ENCODE measurements around the gene PXDC1.

Gene PXDC1

GRCh38 chr6:3737831-3738210 lies 13.7 kb downstream of the PXDC1 start:
- H3K4me3 ChIP-seq (ENCODE audit: low read depth, low read length), result no peak overlapping the region
- H3K4me1 ChIP-seq (ENCODE audit: control insufficient read depth, insufficient read depth, low read length), result peaks cover 11% of the 10 kb centered on the region
- peaks cover 8% of the 10 kb centered on the region; the same call in 1 of the 2 replicates for H3K9me3 ChIP-seq (ENCODE audit: control insufficient read depth, insufficient read depth, low read depth, low read length)
- H3K9ac ChIP-seq (ENCODE audit: low read length), result no peak overlapping the region
- H3K36me3 ChIP-seq (ENCODE audit: control insufficient read depth, insufficient read depth, low read length), result peaks cover 16% of the 10 kb centered on the region; the same call in 1 of the 2 replicates
- H3K27me3 ChIP-seq (ENCODE audit: control insufficient read depth, insufficient read depth, low read length), result peaks cover 6% of the 10 kb centered on the region; the same call in 1 of the 2 replicates
- H3K27ac ChIP-seq (ENCODE audit: low read depth, low read length), result no peak overlapping the region

GRCh38 chr6:3737149-3737830 lies 14.2 kb downstream of the PXDC1 start:
- Histone ChIP-seq H3K27ac (ENCODE audit: low read depth, low read length) (no peak overlapping the region), H3K27me3 (ENCODE audit: control insufficient read depth, insufficient read depth, low read length) (peaks cover 6% of the 10 kb centered on the region; the same call in 1 of the 2 replicates), H3K36me3 (ENCODE audit: control insufficient read depth, insufficient read depth, low read length) (peaks cover 16% of the 10 kb centered on the region; the same call in 1 of the 2 replicates)

DNA sequence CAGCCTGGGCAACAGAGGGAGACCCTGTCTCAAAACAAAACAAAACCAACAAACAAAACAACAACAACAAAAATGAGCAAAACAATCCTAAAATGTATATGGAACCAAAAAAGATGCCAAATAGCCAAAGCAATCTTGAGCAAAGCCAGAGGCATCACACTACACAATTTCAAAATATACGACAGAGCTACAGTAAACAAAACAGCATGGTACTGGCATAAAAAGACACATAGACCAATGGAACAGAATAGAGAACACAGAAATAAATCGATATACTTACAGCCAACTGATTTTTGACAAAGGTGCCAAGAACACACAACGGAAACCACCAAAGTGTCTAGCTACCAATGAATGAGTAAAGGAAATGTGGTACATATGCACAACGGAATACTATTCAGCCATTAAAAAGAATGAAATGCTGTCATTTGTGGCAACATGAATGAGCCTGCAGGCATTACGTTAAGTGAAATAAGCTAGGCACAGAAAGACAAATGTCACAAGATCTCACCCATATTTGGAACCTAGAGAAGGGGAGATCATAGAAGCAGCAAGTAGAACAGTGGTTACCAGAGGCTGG lies 16.4 kb downstream of the PXDC1 start:
- no peaks in the 10 kb centered on the region for H3K4me1 ChIP-seq (ENCODE audit: control insufficient read depth, insufficient read depth, low read length)
- H3K9ac ChIP-seq (ENCODE audit: low read length), result no peak overlapping the region
- no peaks in the 10 kb centered on the region for H3K27me3 ChIP-seq (ENCODE audit: control insufficient read depth, insufficient read depth, low read length)
- H3K36me3 ChIP-seq (ENCODE audit: control insufficient read depth, insufficient read depth, low read length), result peaks cover 16% of the 10 kb centered on the region; the same call in 1 of the 2 replicates
- H3K9me3 ChIP-seq (ENCODE audit: control insufficient read depth, insufficient read depth, low read depth, low read length), result peaks cover 8% of the 10 kb centered on the region; the same call in 1 of the 2 replicates
- H3K27ac ChIP-seq (ENCODE audit: low read depth, low read length), result no peak overlapping the region
- H3K4me3 ChIP-seq (ENCODE audit: low read depth, low read length), result no peak overlapping the region

More at GRCh38 chr6:3737149-3737830, 14.2 kb downstream of the PXDC1 start:
- H3K9me3 ChIP-seq (ENCODE audit: control insufficient read depth, insufficient read depth, low read depth, low read length), result peaks cover 8% of the 10 kb centered on the region; the same call in 1 of the 2 replicates
- H3K9ac ChIP-seq (ENCODE audit: low read length), result no peak overlapping the region
- H3K4me1 ChIP-seq (ENCODE audit: control insufficient read depth, insufficient read depth, low read length), result 0 out of 2 replicates have a peak, but pooled peaks cover 7% of the 10 kb centered on the region
- H3K4me3 ChIP-seq (ENCODE audit: low read depth, low read length), result no peak overlapping the region

- peaks cover 8% of the 10 kb centered on the region; the same call in 1 of the 2 replicates for H3K9me3 ChIP-seq (ENCODE audit: control insufficient read depth, insufficient read depth, low read depth, low read length)
- H3K27me3 ChIP-seq (ENCODE audit: control insufficient read depth, insufficient read depth, low read length), result no peaks in the 10 kb centered on the region
- no peak overlapping the region for H3K4me3 ChIP-seq (ENCODE audit: low read depth, low read length)
- H3K9ac ChIP-seq (ENCODE audit: low read length), result no peak overlapping the region
- peaks cover 16% of the 10 kb centered on the region; the same call in 1 of the 2 replicates for H3K36me3 ChIP-seq (ENCODE audit: control insufficient read depth, insufficient read depth, low read length)
- H3K27ac ChIP-seq (ENCODE audit: low read depth, low read length), result no peak overlapping the region
- H3K4me1 ChIP-seq (ENCODE audit: control insufficient read depth, insufficient read depth, low read length), result no peaks in the 10 kb centered on the region
Observed at GRCh38 chr6:3734023-3734422, 17.5 kb downstream of the PXDC1 start.

DNA sequence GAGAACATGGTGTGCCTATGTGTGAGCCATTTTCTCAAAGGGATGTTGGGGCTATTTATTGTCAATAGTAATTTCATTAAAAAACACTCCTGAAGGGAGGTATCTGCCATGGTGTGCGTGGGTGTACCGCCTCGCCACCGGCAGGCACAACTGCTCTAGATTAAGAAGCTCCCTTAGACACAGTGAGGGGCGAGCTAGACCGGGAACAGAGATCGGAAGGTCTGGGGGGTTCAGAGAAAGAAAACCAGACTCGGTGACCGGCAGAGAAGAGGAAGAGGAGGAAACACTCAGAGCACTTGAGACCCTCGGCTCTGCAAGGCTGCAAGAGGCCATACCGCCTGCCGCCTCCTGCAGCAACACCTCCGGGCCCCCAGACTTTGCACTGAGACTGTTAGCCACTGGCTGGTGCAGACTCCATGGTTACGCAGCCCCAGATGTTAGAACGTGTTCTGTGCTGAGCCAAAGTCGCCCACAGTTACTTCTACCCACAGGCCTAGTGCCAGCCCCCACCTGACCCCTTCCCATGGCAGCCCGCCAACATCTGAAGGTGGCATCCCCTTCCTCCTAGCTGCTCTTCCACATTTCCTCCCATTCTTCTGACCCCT lies 18.1 kb downstream of the PXDC1 start:
- H3K4me3 ChIP-seq (ENCODE audit: low read depth, low read length), result no peak overlapping the region
- H3K36me3 ChIP-seq (ENCODE audit: control insufficient read depth, insufficient read depth, low read length), result peaks cover 16% of the 10 kb centered on the region; the same call in 1 of the 2 replicates
- H3K4me1 ChIP-seq (ENCODE audit: control insufficient read depth, insufficient read depth, low read length), result no peaks in the 10 kb centered on the region
- no peak overlapping the region for H3K27ac ChIP-seq (ENCODE audit: low read depth, low read length)
- H3K9me3 ChIP-seq (ENCODE audit: control insufficient read depth, insufficient read depth, low read depth, low read length), result peaks cover 8% of the 10 kb centered on the region; the same call in 1 of the 2 replicates
- no peaks in the 10 kb centered on the region for H3K27me3 ChIP-seq (ENCODE audit: control insufficient read depth, insufficient read depth, low read length)
- no peak overlapping the region for H3K9ac ChIP-seq (ENCODE audit: low read length)

DNA sequence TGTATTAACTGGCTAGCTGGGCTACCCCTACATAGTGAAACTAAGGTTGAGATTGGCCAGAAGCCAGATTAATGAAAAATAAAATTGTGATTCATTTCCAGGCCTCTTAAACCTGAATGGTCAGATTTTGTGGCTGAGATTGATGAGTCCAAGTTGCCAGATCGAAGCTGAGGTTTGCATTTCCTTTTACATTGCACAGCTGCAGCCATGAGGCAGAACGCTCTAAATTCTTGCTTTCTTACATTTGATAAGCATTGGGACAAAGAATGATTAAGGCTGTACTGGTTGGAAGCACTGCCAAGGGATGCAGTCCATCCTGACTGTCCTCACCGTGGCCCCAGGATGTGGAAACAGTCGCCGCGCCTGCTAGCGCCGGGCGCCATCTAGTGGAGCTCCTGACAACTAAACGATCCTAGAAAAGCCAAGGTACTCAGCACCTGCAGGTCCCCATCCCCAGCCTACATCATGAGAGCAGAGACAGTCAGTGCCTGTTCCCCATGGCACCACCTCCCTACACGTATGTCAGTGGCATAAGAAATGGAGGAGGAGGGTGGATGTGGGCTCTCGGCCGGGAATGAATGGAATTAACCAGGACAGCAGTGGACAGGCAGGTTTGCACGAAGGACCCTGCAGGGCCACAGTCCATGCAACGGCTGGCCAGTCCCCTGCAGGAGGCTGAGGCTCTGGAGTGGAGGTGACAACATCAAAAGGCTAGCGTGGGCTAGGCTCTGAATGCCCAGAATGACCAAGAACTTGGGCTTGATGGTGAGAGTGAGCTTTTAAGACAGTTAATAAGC lies 19.0 kb downstream of the PXDC1 start:
- H3K4me1 ChIP-seq (ENCODE audit: control insufficient read depth, insufficient read depth, low read length), result no peaks in the 10 kb centered on the region
- H3K27ac ChIP-seq (ENCODE audit: low read depth, low read length), result no peak overlapping the region
- no peak overlapping the region for H3K4me3 ChIP-seq (ENCODE audit: low read depth, low read length)
- H3K9ac ChIP-seq (ENCODE audit: low read length), result no peak overlapping the region
- peaks cover 8% of the 10 kb centered on the region; the same call in 1 of the 2 replicates for H3K9me3 ChIP-seq (ENCODE audit: control insufficient read depth, insufficient read depth, low read depth, low read length)
- H3K27me3 ChIP-seq (ENCODE audit: control insufficient read depth, insufficient read depth, low read length), result no peaks in the 10 kb centered on the region
- peaks cover 16% of the 10 kb centered on the region; the same call in 1 of the 2 replicates for H3K36me3 ChIP-seq (ENCODE audit: control insufficient read depth, insufficient read depth, low read length)

- no peak overlapping the region for H3K9ac ChIP-seq (ENCODE audit: low read length)
- H3K9me3 ChIP-seq (ENCODE audit: control insufficient read depth, insufficient read depth, low read depth, low read length), result peaks cover 8% of the 10 kb centered on the region; the same call in 1 of the 2 replicates
- H3K36me3 ChIP-seq (ENCODE audit: control insufficient read depth, insufficient read depth, low read length), result peaks cover 13% of the 10 kb centered on the region; the same call in 1 of the 2 replicates
- no peaks in the 10 kb centered on the region for H3K4me1 ChIP-seq (ENCODE audit: control insufficient read depth, insufficient read depth, low read length)
- no peak overlapping the region for H3K27ac ChIP-seq (ENCODE audit: low read depth, low read length)
- no peaks in the 10 kb centered on the region for H3K27me3 ChIP-seq (ENCODE audit: control insufficient read depth, insufficient read depth, low read length)
- no peak overlapping the region for H3K4me3 ChIP-seq (ENCODE audit: low read depth, low read length)
Observed at GRCh38 chr6:3731700-3732099, 19.8 kb downstream of the PXDC1 start.

- H3K4me3 ChIP-seq (ENCODE audit: low read depth, low read length), result no peak overlapping the region
- no peak overlapping the region for H3K9ac ChIP-seq (ENCODE audit: low read length)
- H3K9me3 ChIP-seq (ENCODE audit: control insufficient read depth, insufficient read depth, low read depth, low read length), result 0 out of 2 replicates have a peak, but pooled peaks cover under 1% of the 10 kb centered on the region
- H3K27me3 ChIP-seq (ENCODE audit: control insufficient read depth, insufficient read depth, low read length), result no peaks in the 10 kb centered on the region
- no peaks in the 10 kb centered on the region for H3K36me3 ChIP-seq (ENCODE audit: control insufficient read depth, insufficient read depth, low read length)
- H3K27ac ChIP-seq (ENCODE audit: low read depth, low read length), result no peak overlapping the region
- H3K4me1 ChIP-seq (ENCODE audit: control insufficient read depth, insufficient read depth, low read length), result peaks cover 1% of the 10 kb centered on the region; the same call in 1 of the 2 replicates
Observed at GRCh38 chr6:3729603-3730344, 21.7 kb downstream of the PXDC1 start.

GRCh38 chr6:3727593-3728108 lies 23.9 kb downstream of the PXDC1 start:
- no peak overlapping the region for H3K9ac ChIP-seq (ENCODE audit: low read length)
- no peaks in the 10 kb centered on the region for H3K27me3 ChIP-seq (ENCODE audit: control insufficient read depth, insufficient read depth, low read length)
- H3K9me3 ChIP-seq (ENCODE audit: control insufficient read depth, insufficient read depth, low read depth, low read length), result no peaks in the 10 kb centered on the region
- no peak overlapping the region for H3K27ac ChIP-seq (ENCODE audit: low read depth, low read length)
- no peak overlapping the region for H3K4me3 ChIP-seq (ENCODE audit: low read depth, low read length)
- H3K4me1 ChIP-seq (ENCODE audit: control insufficient read depth, insufficient read depth, low read length), result peaks cover 16% of the 10 kb centered on the region; the same call in 1 of the 2 replicates
- H3K36me3 ChIP-seq (ENCODE audit: control insufficient read depth, insufficient read depth, low read length), result no peaks in the 10 kb centered on the region

DNA sequence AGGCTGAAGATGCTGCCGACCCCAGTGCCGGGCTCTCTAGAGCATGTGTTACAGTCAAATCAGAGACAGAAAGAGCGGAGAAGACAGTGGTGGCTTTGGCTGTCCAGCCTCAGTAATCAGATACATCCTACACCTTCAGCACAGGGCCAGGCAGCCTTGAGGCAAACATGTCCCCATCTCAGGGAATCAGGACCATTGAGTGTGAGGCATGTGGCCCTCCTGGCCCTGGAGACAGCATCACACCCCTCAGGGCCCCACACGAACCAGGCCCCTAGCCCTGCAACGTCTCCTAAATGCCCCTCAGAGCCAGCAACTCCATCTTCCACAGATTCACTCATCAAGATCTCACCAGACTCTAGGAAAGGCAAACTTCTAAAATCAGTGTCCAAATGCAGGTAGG lies 24.5 kb downstream of the PXDC1 start:
- H3K27ac ChIP-seq (ENCODE audit: low read depth, low read length), result no peak overlapping the region
- H3K4me1 ChIP-seq (ENCODE audit: control insufficient read depth, insufficient read depth, low read length), result peaks cover 20% of the 10 kb centered on the region
- H3K27me3 ChIP-seq (ENCODE audit: control insufficient read depth, insufficient read depth, low read length), result no peaks in the 10 kb centered on the region
- H3K36me3 ChIP-seq (ENCODE audit: control insufficient read depth, insufficient read depth, low read length), result no peaks in the 10 kb centered on the region
- H3K9ac ChIP-seq (ENCODE audit: low read length), result no peak overlapping the region
- H3K4me3 ChIP-seq (ENCODE audit: low read depth, low read length), result no peak overlapping the region
- H3K9me3 ChIP-seq (ENCODE audit: control insufficient read depth, insufficient read depth, low read depth, low read length), result no peaks in the 10 kb centered on the region
